Activated T-cell treated with anti-CD3 and anti-CD28 coated beads for 1 hour (primary cell): ENCODE data around the gene MGMT.

ENCODE experiments used
- DNase-seq: peaks from one replicate; pipeline ENCODE4 v3.0.0-alpha.2; 2020; ENCODE audit warnings: low read depth

MGMT gene

GRCh38 chr10:129800796-129801340, 333.8 kb downstream of the MGMT start:
- no peak for DNase-seq

GRCh38 chr10:129807211-129807610, 340.2 kb downstream of the MGMT start:
- no peak for DNase-seq

- no peak for DNase-seq
These were observed 341.3 kb downstream of the MGMT start for GRCh38 chr10:129808092-129808983.

- no peak for DNase-seq
These were observed 342.4 kb downstream of the MGMT start for GRCh38 chr10:129809431-129809830.

- no peak for DNase-seq
These were observed 342.8 kb downstream of the MGMT start for GRCh38 chr10:129809841-129810240.

- no peak for DNase-seq
These were observed 344.2 kb downstream of the MGMT start for GRCh38 chr10:129811208-129811607.

- no peak for DNase-seq
These were observed 345.4 kb downstream of the MGMT start for GRCh38 chr10:129812398-129812797.

GRCh38 chr10:129814681-129815646, 347.9 kb downstream of the MGMT start:
- no peak for DNase-seq

GRCh38 chr10:129815898-129816655, 349.0 kb downstream of the MGMT start:
- DNase-seq: no peak

- no peak for DNase-seq
These were observed 349.6 kb downstream of the MGMT start for GRCh38 chr10:129816656-129817045.
